ENCODE data around the gene ABCA12. TPM values are rescaled to one million over a fixed set of nuclear protein-coding genes. Genes with fewer than 3 reads are reported as not detected.

The ABCA12 gene
- total RNA-seq, 1 donor from 2014 or later: 7.1 TPM

GRCh38 chr2:215107216-215108056, 31.0 kb downstream of the ABCA12 start:
- Histone ChIP-seq H3K4me3 (ENCODE audit: low read depth, low read length) (no peak overlapping the region), H3K27me3 (ENCODE audit: control insufficient read depth, insufficient read depth, low read length) (no peaks in the 10 kb centered on the region), H3K36me3 (ENCODE audit: control insufficient read depth, insufficient read depth, low read length) (no peaks in the 10 kb centered on the region)
- no peak for TF ChIP-seq CTCF (IDR thresholded peaks at IDR 0.05; ENCODE audit: insufficient read depth, low read length, severe bottlenecking)
- DNase-seq (ENCODE audit: low read depth) (peak; percentile 50), FAIRE-seq (peak; percentile 97)

GRCh38 chr2:215105607-215106354, 32.6 kb downstream of the ABCA12 start:
- Histone ChIP-seq H3K4me3 (ENCODE audit: low read depth, low read length) (no peak overlapping the region), H3K27me3 (ENCODE audit: control insufficient read depth, insufficient read depth, low read length) (no peaks in the 10 kb centered on the region), H3K36me3 (ENCODE audit: control insufficient read depth, insufficient read depth, low read length) (no peaks in the 10 kb centered on the region)
- no peak for TF ChIP-seq CTCF (IDR thresholded peaks at IDR 0.05; ENCODE audit: insufficient read depth, low read length, severe bottlenecking)
- peak; percentile 98 for DNase-seq (ENCODE audit: low read depth)
- peak; percentile 96 for FAIRE-seq

GRCh38 chr2:215104226-215104625, 34.2 kb downstream of the ABCA12 start:
- DNase-seq (ENCODE audit: low read depth): peak; percentile 53
- no peaks in the 10 kb centered on the region for H3K36me3 ChIP-seq (ENCODE audit: control insufficient read depth, insufficient read depth, low read length)
- H3K4me3 ChIP-seq (ENCODE audit: low read depth, low read length): no peak overlapping the region
- no peak for TF ChIP-seq CTCF (IDR thresholded peaks at IDR 0.05; ENCODE audit: insufficient read depth, low read length, severe bottlenecking)
- FAIRE-seq: no peak
- no peaks in the 10 kb centered on the region for H3K27me3 ChIP-seq (ENCODE audit: control insufficient read depth, insufficient read depth, low read length)

- TF ChIP-seq CTCF (IDR thresholded peaks at IDR 0.05; ENCODE audit: insufficient read depth, low read length, severe bottlenecking): no peak
- Histone ChIP-seq H3K27me3 (ENCODE audit: control insufficient read depth, insufficient read depth, low read length) (no peaks in the 10 kb centered on the region), H3K4me3 (ENCODE audit: low read depth, low read length) (no peak overlapping the region), H3K36me3 (ENCODE audit: control insufficient read depth, insufficient read depth, low read length) (no peaks in the 10 kb centered on the region)
- DNase-seq (ENCODE audit: low read depth): peak; percentile 7
- peak; percentile 7 for FAIRE-seq
These were observed 39.6 kb downstream of the ABCA12 start for GRCh38 chr2:215098875-215099274.

GRCh38 chr2:215084080-215084479, 54.3 kb downstream of the ABCA12 start:
- FAIRE-seq (no peak), DNase-seq (ENCODE audit: low read depth) (no peak)
- Histone ChIP-seq H3K27me3 (ENCODE audit: control insufficient read depth, insufficient read depth, low read length) (no peaks in the 10 kb centered on the region), H3K36me3 (ENCODE audit: control insufficient read depth, insufficient read depth, low read length) (no peaks in the 10 kb centered on the region), H3K4me3 (ENCODE audit: low read depth, low read length) (no peak overlapping the region)
- no peak for TF ChIP-seq CTCF (IDR thresholded peaks at IDR 0.05; ENCODE audit: insufficient read depth, low read length, severe bottlenecking)
